SK-N-SH treated with all-trans-retinoic acid at 6 μM for 48 hours (cell line): Measurements from ENCODE around the gene PHF21B.
"Not testable (repeated sequence)": the region's sequence is repeated elsewhere in the genome, so short reads cannot be mapped to it uniquely, and the experiment has no call there.

Source experiments
- ATAC-seq: fragments of 200-7000 bp; cut with Tn5 transposase; 3 replicates; pipeline ENCODE4 v1.9.1; 2020; ENCODE audit warnings: mild to moderate bottlenecking, moderate library complexity
- ARNTL ChIP-seq: fragments of 450-650 bp; formaldehyde crosslinking; IDR thresholded peaks from 2 replicates; pipeline ENCODE4 v1.5.0; 2020; ENCODE audit warnings: low read depth, mild to moderate bottlenecking, moderate library complexity, borderline replicate concordance
- BACH2 ChIP-seq: fragments of 250-450 bp; sonication (Bioruptor Pico); IDR thresholded peaks from 2 replicates; pipeline ENCODE4 v1.9.0; 2021; ENCODE audit warnings: mild to moderate bottlenecking, borderline replicate concordance
- CSDC2 ChIP-seq: fragments of 250-450 bp; sonication (Bioruptor Pico); IDR thresholded peaks from 2 replicates; pipeline ENCODE4 v1.5.0; 2020; ENCODE audit warnings: mild to moderate bottlenecking, moderate library complexity
- ESRRG ChIP-seq: fragments of 250-450 bp; sonication (Bioruptor Pico); IDR thresholded peaks from 2 replicates; pipeline ENCODE4 v1.6.1; 2021; ENCODE audit warnings: mild to moderate bottlenecking
- GLIS3 ChIP-seq: fragments of 250-450 bp; sonication (Bioruptor Pico); IDR thresholded peaks from 2 replicates; pipeline ENCODE4 v1.5.0; 2020; ENCODE audit warnings: mild to moderate bottlenecking, moderate library complexity
- ISL1 ChIP-seq: fragments of 250-450 bp; sonication (Bioruptor Pico); IDR thresholded peaks from 2 replicates; pipeline ENCODE4 v2.1.2; 2022; ENCODE audit warnings: mild to moderate bottlenecking, moderate library complexity
- OSR1 ChIP-seq: fragments of 250-450 bp; sonication (Bioruptor Pico); IDR thresholded peaks from 2 replicates; pipeline ENCODE4 v1.8.0; 2022; ENCODE audit warnings: moderate library complexity, mild to moderate bottlenecking, inconsistent platforms
- PPARA ChIP-seq: fragments of 250-450 bp; sonication (Bioruptor Pico); IDR thresholded peaks from 2 replicates; pipeline ENCODE4 v1.5.0; 2020; ENCODE audit warnings: mild to moderate bottlenecking, borderline replicate concordance
- RARB ChIP-seq: fragments of 250-450 bp; sonication (Bioruptor Pico); IDR thresholded peaks from 2 replicates; pipeline ENCODE4 v1.8.0; 2021; ENCODE audit warnings: mild to moderate bottlenecking, moderate library complexity
- TCF4 ChIP-seq: fragments of 250-450 bp; sonication (Bioruptor Pico); IDR thresholded peaks from 2 replicates; pipeline ENCODE4 v1.8.0; 2021; ENCODE audit warnings: mild to moderate bottlenecking, moderate library complexity, borderline replicate concordance
- TOX ChIP-seq: fragments of 250-450 bp; sonication (Bioruptor Pico); IDR thresholded peaks from 2 replicates; pipeline ENCODE4 v1.8.0; 2021; ENCODE audit warnings: mild to moderate bottlenecking, moderate library complexity, borderline replicate concordance
- ZC3H10 ChIP-seq: fragments of 250-450 bp; sonication (Bioruptor Pico); IDR thresholded peaks from 2 replicates; pipeline ENCODE4 v1.5.1; 2021; ENCODE audit warnings: mild to moderate bottlenecking, moderate library complexity
- ZFP3 ChIP-seq: fragments of 250-450 bp; sonication (Bioruptor Pico); IDR thresholded peaks from 2 replicates; pipeline ENCODE4 v1.5.0; 2020; ENCODE audit warnings: mild to moderate bottlenecking, moderate library complexity
- ZFP30 ChIP-seq: fragments of 450-650 bp; formaldehyde crosslinking; IDR thresholded peaks from 2 replicates; pipeline ENCODE4 v1.5.0; 2022; ENCODE audit warnings: mild to moderate bottlenecking, moderate library complexity
- ZNF70 ChIP-seq: fragments of 450-650 bp; formaldehyde crosslinking; IDR thresholded peaks from 2 replicates; pipeline ENCODE4 v1.5.0; 2020; ENCODE audit warnings: mild to moderate bottlenecking, moderate library complexity
- TF ChIP-seq, protein P1 (sequence below): fragments of 250-450 bp; sonication (Bioruptor Pico); IDR thresholded peaks from 2 replicates; pipeline ENCODE4 v1.5.0; 2020; ENCODE audit warnings: mild to moderate bottlenecking, moderate library complexity
- TF ChIP-seq, protein P2 (sequence below): fragments of 250-450 bp; sonication (Bioruptor Pico); IDR thresholded peaks from 2 replicates; pipeline ENCODE4 v1.5.1; 2020; ENCODE audit warnings: low read depth, mild to moderate bottlenecking, moderate library complexity
- TF ChIP-seq, protein P3 (sequence below): fragments of 250-450 bp; sonication (Bioruptor Pico); IDR thresholded peaks from 2 replicates; pipeline ENCODE4 v1.8.0; 2021; ENCODE audit warnings: low read depth, mild to moderate bottlenecking, moderate library complexity, borderline replicate concordance
- TF ChIP-seq, protein P4 (sequence below): fragments of 250-450 bp; sonication (Bioruptor Pico); IDR thresholded peaks from 2 replicates; pipeline ENCODE4 v1.8.0; 2020; ENCODE audit warnings: mild to moderate bottlenecking, moderate library complexity, borderline replicate concordance

Gene PHF21B

DNA sequence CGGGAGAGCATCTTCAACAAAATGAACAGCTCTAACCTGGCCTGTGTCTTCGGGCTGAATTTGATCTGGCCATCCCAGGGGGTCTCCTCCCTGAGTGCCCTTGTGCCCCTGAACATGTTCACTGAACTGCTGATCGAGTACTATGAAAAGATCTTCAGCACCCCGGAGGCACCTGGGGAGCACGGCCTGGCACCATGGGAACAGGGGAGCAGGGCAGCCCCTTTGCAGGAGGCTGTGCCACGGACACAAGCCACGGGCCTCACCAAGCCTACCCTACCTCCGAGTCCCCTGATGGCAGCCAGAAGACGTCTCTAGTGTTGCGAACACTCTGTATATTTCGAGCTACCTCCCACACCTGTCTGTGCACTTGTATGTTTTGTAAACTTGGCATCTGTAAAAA is 147.5 kb downstream of the PHF21B start:
- TF ChIP-seq GLIS3 (CRISPR knock-in tag) (no peak), PPARA (no peak), BACH2 (CRISPR knock-in tag) (no peak)
- ATAC-seq, result no peak

DNA sequence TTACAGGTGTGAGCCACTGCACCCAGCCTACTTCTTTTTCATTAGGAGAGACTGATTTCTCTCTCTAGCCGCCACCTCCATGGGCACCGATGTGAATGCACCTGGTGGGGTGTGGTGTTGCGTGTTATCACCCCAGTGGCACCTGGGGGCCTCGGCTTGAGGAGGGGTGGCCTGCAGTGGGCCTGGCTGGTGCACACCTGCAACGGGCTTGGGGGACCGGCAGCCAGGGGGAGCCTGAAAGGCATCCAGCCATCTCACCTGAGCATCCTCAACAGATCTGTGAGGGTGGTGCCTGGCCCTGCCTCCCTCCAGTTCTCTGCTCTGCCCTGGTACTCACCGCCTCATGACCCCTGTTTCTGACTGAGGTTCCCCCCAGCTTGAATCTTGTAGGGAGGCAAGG is 148.6 kb downstream of the PHF21B start:
- no peak for ATAC-seq
- TF ChIP-seq ESRRG (CRISPR knock-in tag), result no peak
- TF ChIP-seq ARNTL, result no peak
- TF ChIP-seq GLIS3 (CRISPR knock-in tag), result no peak
- no peak for TF ChIP-seq BACH2 (CRISPR knock-in tag)

DNA sequence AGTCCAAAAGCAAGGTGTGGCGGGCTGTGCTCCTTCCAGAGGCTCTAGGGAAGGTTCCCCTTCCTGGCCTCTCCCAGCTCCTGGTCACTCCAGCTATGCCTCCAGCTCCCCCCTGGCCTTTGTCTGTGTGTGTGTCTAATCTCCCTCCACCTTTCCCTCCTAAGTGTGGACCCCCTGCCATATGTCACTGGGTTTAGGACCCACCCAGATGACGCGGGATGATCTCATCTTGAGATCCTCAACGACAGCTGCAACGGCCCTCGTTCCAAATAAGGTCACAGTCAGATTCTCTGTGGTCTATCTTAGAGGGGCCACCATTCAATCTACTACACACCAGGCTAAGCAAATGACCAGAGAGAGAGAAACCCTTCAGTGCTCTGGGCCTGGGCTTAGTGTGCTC is 149.5 kb downstream of the PHF21B start:
- no peak for ATAC-seq
- TF ChIP-seq, protein P1, sequence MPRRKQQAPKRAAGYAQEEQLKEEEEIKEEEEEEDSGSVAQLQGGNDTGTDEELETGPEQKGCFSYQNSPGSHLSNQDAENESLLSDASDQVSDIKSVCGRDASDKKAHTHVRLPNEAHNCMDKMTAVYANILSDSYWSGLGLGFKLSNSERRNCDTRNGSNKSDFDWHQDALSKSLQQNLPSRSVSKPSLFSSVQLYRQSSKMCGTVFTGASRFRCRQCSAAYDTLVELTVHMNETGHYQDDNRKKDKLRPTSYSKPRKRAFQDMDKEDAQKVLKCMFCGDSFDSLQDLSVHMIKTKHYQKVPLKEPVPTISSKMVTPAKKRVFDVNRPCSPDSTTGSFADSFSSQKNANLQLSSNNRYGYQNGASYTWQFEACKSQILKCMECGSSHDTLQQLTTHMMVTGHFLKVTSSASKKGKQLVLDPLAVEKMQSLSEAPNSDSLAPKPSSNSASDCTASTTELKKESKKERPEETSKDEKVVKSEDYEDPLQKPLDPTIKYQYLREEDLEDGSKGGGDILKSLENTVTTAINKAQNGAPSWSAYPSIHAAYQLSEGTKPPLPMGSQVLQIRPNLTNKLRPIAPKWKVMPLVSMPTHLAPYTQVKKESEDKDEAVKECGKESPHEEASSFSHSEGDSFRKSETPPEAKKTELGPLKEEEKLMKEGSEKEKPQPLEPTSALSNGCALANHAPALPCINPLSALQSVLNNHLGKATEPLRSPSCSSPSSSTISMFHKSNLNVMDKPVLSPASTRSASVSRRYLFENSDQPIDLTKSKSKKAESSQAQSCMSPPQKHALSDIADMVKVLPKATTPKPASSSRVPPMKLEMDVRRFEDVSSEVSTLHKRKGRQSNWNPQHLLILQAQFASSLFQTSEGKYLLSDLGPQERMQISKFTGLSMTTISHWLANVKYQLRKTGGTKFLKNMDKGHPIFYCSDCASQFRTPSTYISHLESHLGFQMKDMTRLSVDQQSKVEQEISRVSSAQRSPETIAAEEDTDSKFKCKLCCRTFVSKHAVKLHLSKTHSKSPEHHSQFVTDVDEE (CRISPR knock-in tag), result no peak
- TF ChIP-seq, protein P2, sequence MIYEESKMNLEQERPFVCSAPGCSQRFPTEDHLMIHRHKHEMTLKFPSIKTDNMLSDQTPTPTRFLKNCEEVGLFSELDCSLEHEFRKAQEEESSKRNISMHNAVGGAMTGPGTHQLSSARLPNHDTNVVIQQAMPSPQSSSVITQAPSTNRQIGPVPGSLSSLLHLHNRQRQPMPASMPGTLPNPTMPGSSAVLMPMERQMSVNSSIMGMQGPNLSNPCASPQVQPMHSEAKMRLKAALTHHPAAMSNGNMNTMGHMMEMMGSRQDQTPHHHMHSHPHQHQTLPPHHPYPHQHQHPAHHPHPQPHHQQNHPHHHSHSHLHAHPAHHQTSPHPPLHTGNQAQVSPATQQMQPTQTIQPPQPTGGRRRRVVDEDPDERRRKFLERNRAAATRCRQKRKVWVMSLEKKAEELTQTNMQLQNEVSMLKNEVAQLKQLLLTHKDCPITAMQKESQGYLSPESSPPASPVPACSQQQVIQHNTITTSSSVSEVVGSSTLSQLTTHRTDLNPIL, result no peak
- TF ChIP-seq, protein P3, sequence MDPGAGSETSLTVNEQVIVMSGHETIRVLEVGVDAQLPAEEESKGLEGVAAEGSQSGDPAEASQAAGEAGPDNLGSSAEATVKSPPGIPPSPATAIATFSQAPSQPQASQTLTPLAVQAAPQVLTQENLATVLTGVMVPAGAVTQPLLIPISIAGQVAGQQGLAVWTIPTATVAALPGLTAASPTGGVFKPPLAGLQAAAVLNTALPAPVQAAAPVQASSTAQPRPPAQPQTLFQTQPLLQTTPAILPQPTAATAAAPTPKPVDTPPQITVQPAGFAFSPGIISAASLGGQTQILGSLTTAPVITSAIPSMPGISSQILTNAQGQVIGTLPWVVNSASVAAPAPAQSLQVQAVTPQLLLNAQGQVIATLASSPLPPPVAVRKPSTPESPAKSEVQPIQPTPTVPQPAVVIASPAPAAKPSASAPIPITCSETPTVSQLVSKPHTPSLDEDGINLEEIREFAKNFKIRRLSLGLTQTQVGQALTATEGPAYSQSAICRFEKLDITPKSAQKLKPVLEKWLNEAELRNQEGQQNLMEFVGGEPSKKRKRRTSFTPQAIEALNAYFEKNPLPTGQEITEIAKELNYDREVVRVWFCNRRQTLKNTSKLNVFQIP (CRISPR knock-in tag), result no peak
- TF ChIP-seq ESRRG (CRISPR knock-in tag), result no peak
- no peak for TF ChIP-seq ZFP30
- TF ChIP-seq ISL1 (CRISPR knock-in tag), result no peak
- no peak for TF ChIP-seq ARNTL
- TF ChIP-seq ZNF70 (CRISPR knock-in tag), result no peak
- TF ChIP-seq PPARA, result no peak

DNA sequence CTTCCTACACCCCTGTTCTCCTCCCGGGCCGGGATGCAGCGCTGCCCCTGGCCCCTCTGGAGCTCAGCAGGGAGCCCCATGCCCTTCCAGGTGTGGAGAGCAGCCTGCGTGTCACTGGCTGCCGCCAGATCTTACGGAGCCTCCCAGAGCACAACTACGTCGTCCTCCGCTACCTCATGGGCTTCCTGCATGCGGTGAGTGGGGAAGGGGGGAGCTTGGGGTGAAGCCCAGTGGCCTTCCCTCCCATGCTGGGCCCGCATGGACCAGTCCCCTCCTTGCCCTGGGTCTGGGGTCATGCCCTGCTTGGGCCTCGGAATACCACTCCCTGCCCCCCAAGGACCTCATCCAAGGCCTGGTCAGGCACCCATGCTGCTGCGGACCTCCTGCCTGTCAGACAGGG is 150.2 kb downstream of the PHF21B start:
- ATAC-seq, result no peak
- TF ChIP-seq TOX (CRISPR knock-in tag), result no peak

DNA sequence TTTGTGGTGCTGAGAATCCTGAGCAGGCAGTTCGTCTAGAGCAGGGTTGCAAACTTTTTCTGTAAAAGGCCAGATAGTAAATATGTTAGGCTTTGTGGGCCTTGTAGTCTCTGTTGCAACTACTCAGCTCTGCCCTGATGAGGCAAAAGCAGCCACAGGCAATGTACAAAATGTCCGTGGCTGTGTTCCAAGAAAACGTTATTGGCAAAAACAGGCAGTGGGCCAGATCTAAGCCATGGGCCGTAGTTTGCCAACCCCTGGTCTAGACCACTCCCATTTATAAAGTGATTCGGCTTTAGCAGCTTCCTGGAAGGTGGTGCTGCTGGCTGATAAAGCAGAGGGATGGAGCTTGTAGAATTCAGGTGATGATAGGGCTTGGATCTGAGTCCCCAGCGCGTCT is 151.0 kb downstream of the PHF21B start:
- not testable (repeated sequence) for ATAC-seq

DNA sequence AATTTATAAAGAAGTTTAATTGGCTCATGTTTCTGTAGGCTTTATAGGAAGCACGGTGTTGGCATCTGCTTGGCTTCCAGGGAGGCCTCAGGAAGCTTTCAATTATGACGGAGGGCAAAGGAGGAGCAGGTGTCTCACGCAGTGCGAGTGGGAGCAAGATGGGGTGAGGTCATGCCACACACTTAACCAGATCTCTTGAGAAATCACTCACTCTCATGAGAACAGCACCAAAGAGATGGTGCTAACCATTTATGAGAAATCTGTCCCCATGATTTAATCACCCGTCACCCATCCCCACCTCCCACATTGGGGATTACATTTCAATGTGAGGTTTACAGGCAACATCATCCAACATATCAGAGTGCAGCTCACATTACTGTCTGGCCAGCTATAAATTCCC is 153.9 kb downstream of the PHF21B start:
- no peak for ATAC-seq

DNA sequence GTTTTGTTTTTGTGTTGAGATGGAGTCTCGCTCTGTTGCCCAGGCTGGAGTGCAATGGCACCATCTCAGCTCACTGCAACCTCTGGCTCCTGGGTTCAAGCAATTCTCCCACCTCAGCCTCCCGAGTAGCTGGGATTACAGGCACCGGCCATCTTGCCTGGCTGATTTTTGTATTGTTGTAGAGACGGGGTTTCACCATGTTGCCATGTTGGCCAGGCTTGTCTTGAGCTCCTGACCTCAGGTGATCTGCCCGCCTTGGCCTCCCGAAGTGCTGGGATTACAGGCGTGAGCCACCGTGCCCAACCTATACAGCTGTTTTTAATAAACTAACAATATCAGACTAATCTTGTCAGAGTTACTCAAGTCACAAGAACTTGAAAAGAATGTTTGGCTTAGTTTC is 155.2 kb downstream of the PHF21B start:
- ATAC-seq, result not testable (repeated sequence)

More for the DNA sequence above, 153.9 kb downstream of the PHF21B start:
- TF ChIP-seq ZC3H10 (CRISPR knock-in tag) (no peak), OSR1 (no peak)

DNA sequence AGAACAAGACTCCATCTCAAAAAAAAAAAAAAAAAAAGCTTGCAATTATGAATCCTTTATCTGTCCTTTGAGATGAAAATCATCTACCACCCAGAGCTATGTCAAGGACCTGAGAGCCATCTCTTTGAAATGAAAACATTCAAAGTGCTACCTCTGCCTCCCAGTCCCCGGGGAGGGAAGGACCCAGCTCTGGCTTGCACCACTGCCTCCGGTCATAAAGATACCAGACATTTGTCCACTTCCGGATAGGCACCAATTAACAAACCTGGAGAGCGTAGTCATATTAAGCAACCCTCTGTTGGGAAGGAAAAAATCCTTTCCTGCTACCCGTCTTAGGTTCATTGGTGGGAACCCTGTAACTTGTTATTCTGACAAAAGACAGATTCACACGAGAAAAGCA is 158.9 kb downstream of the PHF21B start:
- no peak for ATAC-seq
- no peak for TF ChIP-seq TCF4 (CRISPR knock-in tag)
- TF ChIP-seq CSDC2 (CRISPR knock-in tag), result no peak
- no peak for TF ChIP-seq ZNF70 (CRISPR knock-in tag)
- TF ChIP-seq, protein P1 (CRISPR knock-in tag), result no peak
- no peak for TF ChIP-seq GLIS3 (CRISPR knock-in tag)
- TF ChIP-seq ESRRG (CRISPR knock-in tag), result no peak
- TF ChIP-seq, protein P4, sequence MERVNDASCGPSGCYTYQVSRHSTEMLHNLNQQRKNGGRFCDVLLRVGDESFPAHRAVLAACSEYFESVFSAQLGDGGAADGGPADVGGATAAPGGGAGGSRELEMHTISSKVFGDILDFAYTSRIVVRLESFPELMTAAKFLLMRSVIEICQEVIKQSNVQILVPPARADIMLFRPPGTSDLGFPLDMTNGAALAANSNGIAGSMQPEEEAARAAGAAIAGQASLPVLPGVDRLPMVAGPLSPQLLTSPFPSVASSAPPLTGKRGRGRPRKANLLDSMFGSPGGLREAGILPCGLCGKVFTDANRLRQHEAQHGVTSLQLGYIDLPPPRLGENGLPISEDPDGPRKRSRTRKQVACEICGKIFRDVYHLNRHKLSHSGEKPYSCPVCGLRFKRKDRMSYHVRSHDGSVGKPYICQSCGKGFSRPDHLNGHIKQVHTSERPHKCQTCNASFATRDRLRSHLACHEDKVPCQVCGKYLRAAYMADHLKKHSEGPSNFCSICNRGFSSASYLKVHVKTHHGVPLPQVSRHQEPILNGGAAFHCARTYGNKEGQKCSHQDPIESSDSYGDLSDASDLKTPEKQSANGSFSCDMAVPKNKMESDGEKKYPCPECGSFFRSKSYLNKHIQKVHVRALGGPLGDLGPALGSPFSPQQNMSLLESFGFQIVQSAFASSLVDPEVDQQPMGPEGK, result no peak
- no peak for TF ChIP-seq ZC3H10 (CRISPR knock-in tag)
- no peak for TF ChIP-seq ARNTL
- no peak for TF ChIP-seq RARB (CRISPR knock-in tag)
- TF ChIP-seq ZFP30, result no peak
- no peak for TF ChIP-seq ZFP3 (CRISPR knock-in tag)
- no peak for TF ChIP-seq TOX (CRISPR knock-in tag)
